DMS53 (cell line): Measurements from ENCODE around the gene SQSTM1.

Experiments
- DNase-seq: peaks from one replicate; lab custom pipeline; 2025; lab: John Stamatoyannopoulos, UW

The SQSTM1 gene

DNA sequence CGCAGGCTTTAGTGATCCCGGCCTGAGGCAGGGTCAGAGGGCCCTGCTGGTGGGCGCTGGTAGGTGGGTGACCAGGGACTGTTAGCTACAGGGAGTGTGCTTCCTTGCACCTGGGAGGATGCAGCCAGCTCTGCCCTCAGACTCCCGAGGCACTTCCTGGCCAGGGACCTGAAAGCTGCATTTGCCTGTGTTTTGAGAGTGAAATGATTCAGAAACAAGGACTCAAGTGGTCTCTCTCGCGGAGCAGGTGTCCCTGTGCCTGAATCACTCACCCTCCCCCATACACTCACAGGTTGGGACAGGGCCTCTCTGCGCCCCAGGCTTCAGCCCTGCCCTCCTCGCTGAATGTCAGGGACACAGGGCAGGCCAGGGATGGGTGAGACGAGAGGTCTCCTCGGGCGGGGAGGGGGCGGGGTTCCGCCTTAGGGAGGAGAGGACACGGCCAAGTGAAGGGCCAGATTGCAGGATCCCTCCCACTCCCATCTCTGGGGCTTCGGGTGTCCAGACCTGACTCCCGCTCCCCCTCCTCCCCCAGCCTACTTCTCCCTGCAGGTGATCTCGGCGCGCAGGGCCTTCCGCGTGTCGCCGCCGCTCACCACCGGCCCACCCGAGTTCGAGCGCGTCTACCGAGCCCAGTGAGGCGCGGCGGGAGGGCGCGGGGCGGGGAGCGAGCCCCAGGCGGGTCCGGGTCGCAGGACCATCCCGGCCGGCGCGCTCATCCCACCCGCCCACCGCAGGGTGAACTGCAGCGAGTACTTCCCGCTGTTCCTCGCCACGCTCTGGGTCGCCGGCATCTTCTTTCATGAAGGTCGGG is 25.4 kb upstream of the SQSTM1 start:
- peak; percentile 97 for DNase-seq

DNA sequence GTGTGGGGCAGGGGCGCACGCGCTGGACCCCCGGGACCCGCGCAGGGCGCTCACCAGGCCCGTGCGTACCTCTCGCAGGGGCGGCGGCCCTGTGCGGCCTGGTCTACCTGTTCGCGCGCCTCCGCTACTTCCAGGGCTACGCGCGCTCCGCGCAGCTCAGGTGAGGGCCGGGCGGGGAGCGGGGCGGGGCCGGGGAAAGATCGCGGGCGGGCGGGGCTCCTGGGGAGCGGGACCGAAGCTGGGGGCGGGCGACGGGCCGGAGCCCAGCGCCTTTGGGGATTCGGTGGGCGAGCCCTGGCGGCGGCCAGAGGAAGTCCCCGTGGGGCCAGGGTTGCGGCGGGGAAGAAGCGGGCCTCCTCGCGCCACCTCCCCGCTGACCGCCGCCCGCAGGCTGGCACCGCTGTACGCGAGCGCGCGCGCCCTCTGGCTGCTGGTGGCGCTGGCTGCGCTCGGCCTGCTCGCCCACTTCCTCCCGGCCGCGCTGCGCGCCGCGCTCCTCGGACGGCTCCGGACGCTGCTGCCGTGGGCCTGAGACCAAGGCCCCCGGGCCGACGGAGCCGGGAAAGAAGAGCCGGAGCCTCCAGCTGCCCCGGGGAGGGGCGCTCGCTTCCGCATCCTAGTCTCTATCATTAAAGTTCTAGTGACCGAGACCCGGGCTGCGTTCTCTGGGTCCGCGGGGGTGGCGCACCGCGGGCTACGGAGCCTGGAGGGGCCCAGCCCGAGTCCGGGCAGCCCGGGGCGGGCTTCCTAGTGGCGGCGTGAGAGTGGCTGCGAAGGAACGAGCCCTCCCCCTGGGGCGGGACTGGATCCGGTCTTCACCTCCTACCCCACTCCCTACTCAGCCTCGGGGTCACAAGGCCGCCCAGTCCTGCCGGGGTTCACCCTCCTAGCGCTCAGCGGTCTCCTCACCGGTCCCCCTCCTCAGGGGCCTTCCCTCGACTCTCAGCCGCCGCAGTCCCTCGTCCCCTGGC is 24.6 kb upstream of the SQSTM1 start:
- peak; percentile 98 for DNase-seq

DNA sequence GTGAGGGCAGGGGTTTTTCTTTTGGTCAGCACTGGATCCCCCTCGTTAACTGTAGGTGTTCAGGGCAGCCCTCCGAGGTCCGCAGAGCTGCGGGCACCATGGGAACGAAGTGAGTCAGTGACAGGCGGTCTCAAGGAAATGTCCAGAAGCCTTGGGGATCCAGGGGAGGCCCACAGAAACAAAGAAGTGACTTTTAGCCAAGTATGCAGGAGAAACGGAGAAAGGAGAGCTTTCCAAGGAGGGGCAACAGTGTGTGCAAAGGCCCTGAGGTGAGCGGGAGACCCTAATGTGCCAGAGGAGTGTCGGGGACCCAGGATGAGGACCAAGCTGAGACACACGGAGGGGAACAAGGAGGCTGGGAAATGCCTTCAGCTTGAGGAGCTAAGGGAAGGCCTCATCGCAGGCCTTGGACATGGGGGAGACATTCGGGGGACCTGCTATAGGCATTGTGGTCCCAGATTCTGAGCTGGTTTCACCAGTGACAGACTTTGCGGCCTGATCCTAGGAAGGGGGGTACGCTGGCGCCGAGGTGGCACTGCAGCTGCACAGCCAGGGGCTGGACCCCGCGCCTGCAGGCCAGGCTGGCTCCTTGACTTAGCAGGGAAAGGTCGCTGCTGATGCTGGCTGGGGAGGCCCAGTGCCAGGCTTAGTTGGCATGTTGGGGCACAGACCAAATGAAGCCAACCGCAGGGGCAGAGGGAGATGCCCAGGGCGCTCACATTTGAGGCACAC is 23.7 kb upstream of the SQSTM1 start:
- no peak for DNase-seq

DNA sequence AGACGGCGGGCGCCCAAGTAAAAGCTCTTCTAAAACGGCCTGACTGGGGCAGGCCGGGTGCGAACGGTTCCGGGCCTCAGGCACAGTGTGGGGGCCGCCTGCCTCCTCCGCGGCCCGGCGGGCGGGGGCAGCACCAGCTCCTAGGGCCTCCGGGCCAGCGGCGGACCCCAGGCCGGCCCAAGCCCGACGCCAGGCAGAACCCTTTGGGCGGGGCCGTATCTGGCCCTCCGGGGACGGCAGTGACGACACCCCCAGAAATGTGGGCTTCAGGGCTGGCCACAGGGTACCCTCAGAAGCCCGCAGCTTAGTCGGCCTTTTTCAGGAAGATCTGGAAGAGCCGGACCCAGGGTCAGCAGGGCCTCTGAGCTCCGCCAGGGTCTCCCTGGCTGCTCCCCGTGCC is 23.0 kb upstream of the SQSTM1 start:
- DNase-seq, result no peak

DNA sequence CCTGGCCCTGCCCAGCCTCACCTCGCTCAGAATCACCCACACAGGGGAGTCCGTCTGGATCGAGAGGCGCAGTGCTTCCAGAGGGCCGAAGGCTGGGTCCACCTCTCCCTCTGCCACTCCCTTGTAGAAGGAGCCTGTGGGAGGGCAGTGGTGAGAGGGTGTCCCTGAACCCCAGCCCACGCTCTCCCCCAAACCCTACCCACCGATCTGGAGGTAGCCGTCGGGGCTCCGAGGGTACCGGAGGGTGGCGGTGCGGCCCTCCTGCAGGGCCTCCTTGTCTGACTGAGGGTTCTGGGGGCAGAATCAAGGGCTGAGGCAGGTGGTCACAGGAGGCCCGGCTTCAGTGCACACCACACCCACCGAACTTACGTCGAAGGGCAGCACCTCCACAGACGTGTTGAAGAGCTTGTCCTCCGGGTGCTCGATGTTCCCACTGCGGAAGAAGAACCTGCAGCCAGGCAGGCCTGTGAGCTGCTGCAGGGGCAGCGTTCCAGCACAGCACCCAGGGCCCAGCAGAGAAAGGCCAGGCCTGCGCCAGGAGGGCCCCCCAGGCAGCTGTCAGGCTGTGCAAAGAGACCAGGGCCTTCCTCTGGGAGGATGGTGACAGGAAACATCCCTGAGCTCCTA is 22.4 kb upstream of the SQSTM1 start:
- no peak for DNase-seq

DNA sequence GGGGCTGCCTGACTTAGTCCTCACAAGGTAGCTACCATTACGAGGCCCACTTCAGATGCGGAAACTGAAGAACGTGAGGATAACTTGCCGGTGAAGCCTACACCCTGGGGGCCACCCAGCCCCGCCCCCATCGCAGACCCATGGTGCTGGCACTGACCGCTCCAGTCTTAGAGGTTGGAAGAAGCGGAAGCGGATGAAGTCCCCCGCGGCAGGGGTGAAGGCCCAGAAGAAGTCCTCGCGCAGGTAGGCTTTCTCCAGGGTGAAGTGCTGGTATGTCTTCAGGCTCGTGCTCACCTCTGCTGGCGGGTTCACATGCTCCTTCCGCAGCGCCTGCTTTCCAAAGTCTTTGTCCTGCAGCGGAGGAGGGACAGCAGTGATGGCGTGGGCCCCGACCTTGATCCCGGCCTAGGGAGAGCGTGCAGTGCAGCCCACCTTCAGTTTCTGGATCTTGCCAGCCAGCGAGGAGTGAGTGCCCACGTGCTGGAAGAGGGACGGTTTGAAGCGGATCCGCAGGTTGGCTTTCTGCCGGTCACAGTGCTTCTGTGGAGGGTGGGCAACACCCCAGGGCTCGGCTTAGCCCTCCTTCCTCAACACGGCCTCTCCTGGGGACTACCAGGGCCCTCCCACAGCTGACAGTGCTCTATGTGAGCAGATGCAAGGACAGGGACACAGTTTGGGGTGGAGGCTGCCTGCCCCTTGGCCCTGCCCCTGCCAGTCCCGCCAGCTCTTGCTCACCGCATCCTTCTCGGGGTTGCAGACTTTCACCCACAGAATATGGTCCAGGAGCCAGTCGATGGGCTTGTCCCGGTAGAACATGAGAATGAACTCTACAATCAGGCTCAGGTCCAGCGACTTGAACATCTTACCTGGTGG is 21.7 kb upstream of the SQSTM1 start:
- DNase-seq, result no peak

DNA sequence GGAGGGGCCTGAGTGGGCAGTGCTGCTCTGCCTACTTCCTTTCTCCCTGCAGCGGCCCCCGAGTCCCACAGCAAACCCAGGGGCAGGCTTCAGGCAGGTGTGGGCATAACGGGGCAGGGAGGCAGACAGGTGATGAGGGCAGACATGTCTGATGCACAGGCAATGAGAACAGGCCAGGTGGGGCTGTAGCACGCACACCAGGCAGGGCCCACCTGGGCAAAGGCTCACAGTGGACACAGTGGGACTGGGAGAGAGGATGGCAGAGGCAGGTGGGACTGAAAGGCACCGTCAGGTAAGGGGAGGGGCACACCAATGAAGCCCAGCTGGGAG is 21.1 kb upstream of the SQSTM1 start:
- DNase-seq, result no peak

DNA sequence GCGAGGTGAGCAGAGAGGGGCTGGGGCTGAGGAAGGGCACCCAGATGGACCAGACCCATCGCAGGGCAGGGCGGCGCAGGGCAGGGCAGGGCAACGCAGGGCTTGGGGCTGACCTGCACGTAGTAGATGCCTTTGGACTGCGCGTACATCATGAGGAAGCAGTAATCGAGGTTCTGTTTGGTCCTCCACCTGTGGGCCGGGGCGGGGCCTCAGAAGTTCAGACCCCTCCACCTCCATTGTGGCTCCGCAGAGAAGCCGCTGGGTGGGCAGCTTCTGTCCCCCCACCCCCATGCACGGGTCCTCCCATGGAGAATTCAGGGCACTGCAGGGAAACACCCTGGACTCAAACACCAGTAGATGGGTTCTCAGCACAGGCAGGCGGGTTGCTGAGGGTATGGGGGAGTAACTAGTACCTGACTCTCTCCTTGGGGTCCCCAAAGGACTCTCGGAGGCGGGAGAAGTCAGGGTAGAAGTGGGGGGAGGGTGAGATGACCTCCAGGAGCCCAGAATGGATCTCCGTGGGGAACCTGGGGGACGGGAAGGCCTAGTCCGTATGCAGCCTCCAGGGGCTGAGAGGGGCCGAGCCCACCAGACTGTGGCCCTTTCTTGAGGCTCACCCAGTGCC is 20.5 kb upstream of the SQSTM1 start:
- DNase-seq, result no peak

DNA sequence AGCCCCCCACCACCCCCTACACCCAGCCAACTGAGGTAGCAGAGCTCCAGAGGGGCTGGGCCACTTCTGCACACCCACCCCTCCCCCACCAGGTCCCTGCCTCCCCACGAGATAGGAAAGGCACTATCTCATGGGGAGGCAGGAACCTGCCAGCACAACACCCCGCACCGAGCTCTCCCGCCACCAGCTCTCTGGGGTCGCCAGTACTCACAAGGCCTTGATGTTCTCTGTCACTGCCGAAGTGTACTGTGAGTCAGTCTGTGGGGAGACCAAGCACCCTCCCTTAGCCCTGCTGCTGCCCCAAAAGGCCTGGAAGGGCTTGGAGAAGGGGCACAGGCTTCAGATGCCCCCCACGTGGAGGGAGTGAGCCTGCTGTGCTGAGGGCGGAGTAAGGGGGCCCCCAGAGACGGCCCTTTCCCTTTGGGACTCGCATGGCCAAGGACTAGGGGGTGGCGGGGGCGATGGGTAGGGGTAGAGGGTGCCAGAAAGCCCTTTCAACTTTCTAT is 20.0 kb upstream of the SQSTM1 start:
- no peak for DNase-seq

DNA sequence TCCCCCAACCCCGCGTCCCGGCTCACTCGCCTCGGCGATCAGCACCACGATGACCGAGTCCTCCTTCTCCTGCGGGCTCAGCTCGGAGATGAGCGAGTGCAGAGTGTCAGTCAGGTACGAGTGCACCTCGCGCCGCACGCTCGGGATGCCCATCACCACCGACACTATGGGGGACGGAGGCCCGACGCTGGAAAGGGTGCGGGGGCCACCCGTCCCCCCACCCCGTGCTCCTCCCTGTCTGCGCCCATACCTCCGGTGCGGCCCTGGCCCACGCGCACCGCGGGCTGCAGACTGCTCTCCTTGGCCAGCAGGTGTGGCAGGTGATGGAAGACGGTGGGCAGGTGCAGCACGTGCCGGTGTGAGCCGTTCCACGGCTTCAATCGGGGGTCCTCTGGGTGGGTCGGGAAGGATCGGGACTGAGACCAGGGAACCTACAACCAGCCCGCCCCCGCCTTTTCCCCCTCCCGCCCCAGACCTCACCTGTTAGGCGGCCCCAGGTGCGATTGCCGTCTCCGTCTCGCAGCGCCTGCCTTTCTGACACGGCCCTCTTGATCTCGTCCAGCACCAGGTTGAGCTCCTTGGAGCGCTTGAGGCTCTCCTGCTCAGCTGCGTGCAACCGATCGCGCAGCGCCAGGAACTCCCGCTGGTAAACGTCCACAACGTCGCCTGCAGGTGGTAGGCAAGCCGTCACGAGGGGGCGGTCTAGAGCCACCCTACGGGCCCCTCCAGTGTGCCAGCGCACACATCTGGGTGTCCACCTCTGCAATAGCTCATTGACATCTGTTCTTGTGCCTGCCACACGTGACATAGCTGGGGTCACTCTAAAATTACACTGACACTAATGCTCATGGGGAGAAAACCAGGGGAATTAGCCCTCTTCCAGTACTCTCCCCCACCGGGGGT is 19.1 kb upstream of the SQSTM1 start:
- peak; percentile 88 for DNase-seq

DNA sequence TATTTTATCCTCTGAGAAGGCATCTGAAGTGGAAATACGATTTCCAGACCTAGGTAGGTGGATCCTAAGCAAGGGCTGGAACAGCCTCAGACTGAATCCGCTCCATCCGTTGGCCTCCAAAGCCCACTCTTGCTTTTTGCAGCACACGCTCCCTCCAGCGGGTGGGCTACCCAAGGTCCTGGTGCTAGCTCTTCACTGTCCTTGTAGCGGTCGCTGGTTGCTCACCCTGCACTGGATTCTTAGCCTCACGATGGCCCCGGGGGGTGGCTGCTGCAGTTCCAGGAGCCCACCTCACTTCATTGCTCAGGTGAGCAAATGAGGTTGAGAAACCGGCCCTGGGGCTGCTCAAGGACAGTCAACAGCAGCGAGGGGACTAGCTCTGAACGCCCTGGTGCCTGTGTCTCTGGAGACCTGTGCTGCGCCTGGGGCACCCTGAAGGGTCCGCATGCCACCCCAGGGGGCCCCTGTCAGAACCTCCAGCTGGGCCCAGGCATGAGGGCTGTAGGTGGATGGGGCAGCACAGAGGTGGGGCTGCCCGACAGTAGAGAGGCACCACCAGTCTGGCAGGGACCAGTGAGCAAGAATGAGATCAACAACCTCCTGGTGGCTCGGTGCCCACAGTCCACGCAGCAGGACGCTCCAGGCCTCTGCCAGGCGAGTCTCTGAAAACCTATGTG is 18.4 kb upstream of the SQSTM1 start:
- DNase-seq, result no peak

DNA sequence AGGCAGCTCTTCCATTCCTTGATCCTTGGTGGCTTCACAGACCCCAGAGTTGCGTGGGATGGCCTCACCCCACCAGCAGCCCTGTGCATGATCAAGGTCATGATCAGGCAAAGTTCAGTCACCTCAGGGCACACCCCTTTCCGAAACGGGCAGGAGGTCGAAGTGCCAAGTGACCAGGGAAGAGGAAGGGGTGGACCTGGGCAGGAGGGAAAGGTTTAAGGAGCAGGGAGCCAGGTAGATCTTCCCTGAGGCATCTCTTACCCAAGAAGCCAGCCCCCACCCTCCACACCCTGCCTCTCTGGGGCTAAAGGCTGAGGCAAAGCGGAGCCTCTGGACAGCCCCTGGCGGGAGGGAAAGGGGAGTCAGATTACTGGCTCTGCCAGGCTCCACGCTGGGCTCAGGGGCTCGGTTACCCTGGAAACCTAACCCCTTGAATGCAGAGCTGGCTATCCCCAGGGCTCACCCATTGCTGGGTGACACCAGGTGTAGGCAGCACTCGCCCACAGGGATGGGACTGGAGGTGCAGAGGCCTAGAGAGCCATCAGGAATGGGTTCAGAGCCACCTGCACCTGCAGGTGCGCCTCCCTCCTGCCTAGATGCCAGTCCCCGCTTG is 17.6 kb upstream of the SQSTM1 start:
- peak; percentile 50 for DNase-seq

DNA sequence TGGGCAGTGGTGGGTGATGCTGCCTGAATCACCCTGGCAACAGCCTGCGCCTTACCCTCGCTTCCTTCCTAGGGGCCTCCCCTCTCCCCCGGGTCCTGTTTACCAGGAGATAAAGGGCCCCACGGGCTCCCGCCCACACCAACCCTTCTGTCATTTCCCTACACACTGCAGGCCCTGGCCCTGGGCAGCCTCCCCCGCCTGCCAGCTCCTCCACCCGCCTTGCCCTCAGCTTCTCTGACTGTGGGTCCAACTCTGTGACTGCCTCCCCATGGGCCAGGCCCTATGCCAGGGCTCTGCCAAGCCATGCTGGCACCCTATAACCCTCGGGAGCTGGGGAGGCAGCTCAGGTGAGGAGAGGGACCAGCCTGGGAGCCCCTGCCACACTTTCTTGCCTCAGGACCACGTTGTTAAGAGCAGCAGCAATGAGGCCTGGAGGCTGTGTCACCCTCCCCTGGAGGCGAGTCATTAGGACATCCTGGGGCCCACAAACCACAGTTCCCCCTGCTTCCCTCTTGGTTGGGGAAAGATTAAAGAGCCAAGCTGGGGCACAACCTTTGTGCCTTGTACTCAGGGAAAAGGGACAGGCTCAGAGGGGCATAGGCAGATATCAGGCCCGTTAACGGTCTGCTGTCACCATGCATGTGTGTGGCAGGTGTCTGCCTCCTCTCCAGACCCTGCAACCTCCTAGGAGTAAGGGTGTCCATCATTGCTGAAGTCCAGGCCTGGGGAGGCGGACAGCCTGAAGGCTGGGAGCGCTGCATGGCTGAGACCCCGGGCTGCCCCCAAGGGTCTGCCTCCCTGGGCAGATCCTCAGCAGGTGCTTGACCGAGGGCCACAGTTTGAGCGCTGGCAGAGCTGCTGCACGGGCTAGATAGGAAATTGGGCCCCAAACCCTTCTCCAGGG is 16.8 kb upstream of the SQSTM1 start:
- peak; percentile 33 for DNase-seq

DNA sequence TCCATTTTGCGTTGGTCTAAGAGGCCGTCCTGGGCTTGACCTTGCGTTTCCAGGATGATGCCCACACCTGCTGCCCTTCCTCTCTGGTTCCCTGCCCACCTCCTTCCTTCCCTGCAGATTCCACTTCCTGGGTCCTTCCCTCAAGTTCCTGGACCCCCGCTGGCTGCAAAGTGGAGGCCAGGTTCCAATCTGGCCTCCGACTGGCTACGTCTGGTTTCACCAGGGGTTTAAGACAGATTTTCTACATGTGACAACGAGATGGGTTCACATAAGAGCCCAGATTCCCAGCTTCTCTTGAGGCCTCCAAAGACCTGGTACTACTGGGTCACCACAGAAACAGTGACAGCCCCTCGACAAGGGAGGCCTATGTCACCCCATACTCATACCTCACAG is 16.2 kb upstream of the SQSTM1 start:
- no peak for DNase-seq

DNA sequence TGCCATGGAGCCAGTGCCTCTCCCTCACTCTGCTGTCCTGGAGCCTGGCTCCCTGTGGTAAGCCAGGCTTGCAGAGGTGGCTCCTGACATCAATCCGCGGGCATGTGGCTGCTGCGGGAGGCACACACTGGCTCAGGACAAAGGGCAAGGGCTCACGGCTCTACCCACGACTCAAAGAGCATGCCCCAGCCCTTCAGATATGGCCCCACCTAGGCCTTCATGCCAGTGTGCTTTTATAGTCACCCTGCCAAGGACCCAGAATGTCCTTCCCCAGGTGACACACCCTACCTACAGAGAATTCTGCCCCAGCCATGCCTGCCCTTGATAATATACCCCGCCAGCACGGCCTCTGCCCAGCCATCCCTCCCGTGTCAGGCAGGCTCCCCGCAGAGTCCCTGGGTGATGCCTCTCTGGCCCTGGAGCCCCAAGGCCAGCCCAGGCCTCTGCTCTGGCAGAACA is 15.6 kb upstream of the SQSTM1 start:
- DNase-seq, result peak; percentile 72

DNA sequence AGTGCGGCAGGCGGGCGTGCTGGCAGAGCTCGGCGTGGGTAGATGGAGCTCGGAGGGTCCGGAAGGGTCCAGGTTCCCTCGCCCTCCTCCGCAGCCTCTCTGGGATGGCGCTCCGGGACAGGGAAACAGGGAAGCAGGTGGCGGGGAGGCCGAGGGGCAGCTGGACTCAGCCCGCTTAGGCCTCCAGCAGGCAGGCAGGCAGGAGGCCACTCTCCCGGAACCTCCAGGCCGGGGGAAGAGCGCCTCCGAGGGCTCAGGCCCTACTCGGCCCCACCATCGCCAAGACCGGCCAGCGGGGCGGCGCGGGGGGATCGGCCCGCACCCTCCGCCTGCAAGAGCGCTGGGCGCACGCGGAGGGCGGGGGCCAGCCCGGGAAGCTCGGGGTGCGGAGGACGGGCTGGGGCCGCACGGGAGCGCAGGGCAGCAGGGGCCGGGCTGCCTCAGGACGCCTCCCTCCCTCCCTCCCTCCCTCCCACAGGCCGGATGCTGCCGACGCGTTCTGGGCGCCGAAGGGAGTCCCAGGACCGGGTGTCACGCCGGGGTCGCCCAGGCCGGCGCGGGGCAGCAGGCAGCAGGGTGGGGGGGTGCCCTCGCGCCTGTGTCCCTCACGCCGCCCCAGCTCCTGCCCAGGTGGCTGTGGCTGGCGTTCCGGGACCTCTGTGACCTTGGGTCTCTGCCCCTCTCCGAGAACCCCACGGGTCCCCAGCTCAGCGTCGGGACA is 15.0 kb upstream of the SQSTM1 start:
- peak; percentile 79 for DNase-seq
